Ishikawa (cell line): ENCODE measurements around the gene EP400.

Experiments
- CEBPB ChIP-seq: IDR thresholded peaks from 2 replicates; pipeline ENCODE4 v1.6.1; 2012
- CREB1 ChIP-seq: IDR thresholded peaks from 2 replicates; pipeline ENCODE4 v1.6.1; 2012; ENCODE audit warnings: low read depth
- EGR1 ChIP-seq: IDR thresholded peaks from 2 replicates; pipeline ENCODE4 v1.6.1; 2012
- FOXM1 ChIP-seq: IDR thresholded peaks from 2 replicates; pipeline ENCODE4 v1.6.1; 2012; ENCODE audit warnings: low read depth, borderline replicate concordance
- MAX ChIP-seq: IDR thresholded peaks from 2 replicates; pipeline ENCODE4 v1.6.1; 2012
- NFIC ChIP-seq: IDR thresholded peaks from 2 replicates; pipeline ENCODE4 v1.6.1; 2012
- RAD21 ChIP-seq: IDR thresholded peaks from 2 replicates; pipeline ENCODE4 v1.6.1; 2012; ENCODE audit warnings: low read depth
- REST ChIP-seq: IDR thresholded peaks from 2 replicates; pipeline ENCODE4 v1.6.1; 2012; ENCODE audit warnings: low read depth, mild to moderate bottlenecking
- TCF12 ChIP-seq: IDR thresholded peaks from 2 replicates; pipeline ENCODE4 v1.6.1; 2012; ENCODE audit warnings: low read depth
- TEAD4 ChIP-seq: IDR thresholded peaks from 2 replicates; pipeline ENCODE4 v1.6.1; 2012
- USF1 ChIP-seq: IDR thresholded peaks from 2 replicates; pipeline ENCODE4 v1.6.1; 2012
- YY1 ChIP-seq: IDR thresholded peaks from 2 replicates; pipeline ENCODE4 v1.6.1; 2012; ENCODE audit warnings: low read depth
- ZBTB7A ChIP-seq: IDR thresholded peaks from 2 replicates; pipeline ENCODE4 v1.6.1; 2012; ENCODE audit warnings: low read depth

The EP400 gene

DNA sequence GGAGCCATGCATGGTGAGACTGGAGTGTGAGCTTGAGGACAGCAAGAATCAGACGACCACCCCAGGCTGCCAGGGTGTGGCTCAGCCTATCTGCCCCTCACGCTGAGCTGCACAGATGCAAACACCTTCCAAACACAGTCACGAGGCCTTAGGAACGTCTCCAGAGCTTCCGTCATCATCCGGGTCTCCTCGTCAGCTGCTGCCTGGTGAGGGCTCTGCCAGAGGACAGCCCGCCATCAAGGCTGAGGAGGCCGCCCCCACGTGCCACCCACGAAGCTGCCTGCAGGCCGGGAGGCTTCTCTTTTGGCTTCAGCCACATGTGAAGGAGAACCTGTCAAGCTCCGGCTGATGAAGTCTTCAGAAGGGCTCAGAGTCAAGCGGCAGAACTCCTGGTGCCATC lies 180.9 kb downstream of the EP400 start:
- TF ChIP-seq CEBPB: no peak
- TF ChIP-seq EGR1: no peak
- no peak for TF ChIP-seq TEAD4
- no peak for TF ChIP-seq MAX
- no peak for TF ChIP-seq USF1
- TF ChIP-seq NFIC: no peak
- no peak for TF ChIP-seq TCF12
- TF ChIP-seq REST: no peak
- no peak for TF ChIP-seq RAD21
- no peak for TF ChIP-seq CREB1
- TF ChIP-seq ZBTB7A: no peak
- TF ChIP-seq FOXM1: no peak
- TF ChIP-seq YY1: no peak
